Activated gamma-delta T cell treated with anti-CD3 and anti-CD28 coated beads, Interleukin-2, amount 50 U/mL, for 16 hours (primary cell): ENCODE data around the gene RNLS.

Experiments used
- DNase-seq: peaks from one replicate; pipeline ENCODE4 v3.0.0-alpha.2; 2020; ENCODE audit warnings: low read depth

Gene RNLS

DNA sequence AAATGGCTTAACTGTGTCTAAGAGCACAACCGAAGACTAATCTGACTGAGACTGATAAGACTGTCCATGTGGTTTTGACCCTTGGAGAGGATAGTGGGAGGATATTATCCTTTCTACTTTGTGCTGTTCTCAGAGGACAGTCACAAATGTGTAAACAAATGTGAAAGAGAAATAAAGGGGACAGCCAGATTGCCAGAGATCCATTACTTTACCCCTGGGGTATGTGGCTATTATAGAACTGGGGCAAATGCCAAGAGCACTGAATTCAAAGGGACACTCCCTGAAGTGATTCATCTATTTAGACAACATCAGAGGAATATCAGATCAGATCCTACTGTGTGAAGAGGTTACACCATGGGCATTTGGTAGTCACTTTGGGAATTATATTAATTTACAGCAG lies 154.7 kb downstream of the RNLS start:
- no peak for DNase-seq

DNA sequence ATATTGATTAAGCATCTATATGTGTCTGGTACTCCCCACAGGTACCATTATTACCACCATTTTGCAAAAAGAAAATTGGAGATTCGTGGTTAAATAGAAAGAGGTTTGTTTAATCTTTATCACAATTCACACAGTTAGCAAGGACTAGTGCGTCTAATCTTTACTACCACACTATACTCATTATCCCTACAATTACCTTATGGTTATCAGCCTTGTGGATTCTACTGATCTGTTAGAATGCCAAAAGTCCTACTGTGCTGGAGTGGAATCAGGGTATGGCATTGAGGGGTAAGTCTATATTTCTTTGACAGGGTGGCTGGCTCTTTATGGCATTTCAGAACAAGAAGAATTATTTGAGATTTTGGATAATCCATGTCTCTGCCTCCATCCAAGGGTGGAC lies 156.1 kb downstream of the RNLS start:
- no peak for DNase-seq

DNA sequence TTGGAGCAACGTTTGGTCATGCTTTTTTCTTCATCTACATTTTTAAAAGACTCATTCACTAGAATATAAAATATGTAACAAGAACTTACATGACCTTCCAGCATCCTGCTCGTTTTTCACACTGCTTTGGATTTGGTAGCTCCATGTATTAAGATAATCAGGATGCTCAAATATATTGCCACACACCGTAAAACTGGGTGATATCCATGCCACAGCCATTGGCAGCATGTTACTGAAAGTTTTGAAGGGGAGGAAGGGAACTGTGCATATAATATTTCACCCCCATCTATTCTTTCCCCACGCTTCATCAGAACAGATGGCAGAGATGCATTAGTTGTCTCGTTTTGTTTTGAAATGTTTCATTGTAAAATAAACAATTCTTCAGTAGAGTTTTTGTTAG lies 158.2 kb downstream of the RNLS start:
- DNase-seq: no peak

DNA sequence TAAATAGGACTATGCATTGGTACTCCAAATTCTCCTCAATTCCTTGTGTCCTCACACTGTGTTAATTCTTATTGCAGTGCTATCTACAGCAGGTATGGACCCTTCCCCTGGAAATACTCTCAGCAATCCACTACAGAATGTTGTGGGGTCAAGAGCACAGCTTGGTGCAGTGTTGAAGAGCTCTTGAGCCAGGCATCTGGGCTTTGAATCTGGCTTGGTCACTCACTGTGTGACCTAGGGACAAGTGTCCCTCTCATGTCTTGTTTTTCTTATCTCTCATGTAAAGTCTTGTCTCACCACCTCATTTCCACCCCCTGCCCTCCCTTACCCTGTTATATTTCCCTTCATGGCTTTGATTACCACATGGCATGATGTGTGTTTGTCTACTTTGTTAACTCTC lies 159.4 kb downstream of the RNLS start:
- DNase-seq: no peak

DNA sequence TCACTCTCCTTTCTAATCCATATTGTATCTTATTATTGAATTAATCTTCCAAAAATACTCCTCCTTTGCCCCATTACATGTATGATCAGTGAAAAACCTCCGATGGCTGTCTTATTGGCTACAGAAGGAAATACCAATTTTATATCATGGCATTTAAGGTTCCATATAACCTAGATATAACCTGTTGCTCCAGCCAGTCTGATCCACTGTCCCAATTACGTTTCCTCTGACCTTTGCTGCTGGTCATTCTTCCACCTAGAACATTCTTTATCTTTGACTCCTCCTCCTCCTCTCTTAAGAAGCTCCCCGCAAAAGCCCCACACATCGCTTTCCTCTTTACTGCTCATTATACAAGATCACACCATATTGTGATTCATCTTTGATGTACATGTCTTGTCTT lies 161.5 kb downstream of the RNLS start:
- DNase-seq: no peak

DNA sequence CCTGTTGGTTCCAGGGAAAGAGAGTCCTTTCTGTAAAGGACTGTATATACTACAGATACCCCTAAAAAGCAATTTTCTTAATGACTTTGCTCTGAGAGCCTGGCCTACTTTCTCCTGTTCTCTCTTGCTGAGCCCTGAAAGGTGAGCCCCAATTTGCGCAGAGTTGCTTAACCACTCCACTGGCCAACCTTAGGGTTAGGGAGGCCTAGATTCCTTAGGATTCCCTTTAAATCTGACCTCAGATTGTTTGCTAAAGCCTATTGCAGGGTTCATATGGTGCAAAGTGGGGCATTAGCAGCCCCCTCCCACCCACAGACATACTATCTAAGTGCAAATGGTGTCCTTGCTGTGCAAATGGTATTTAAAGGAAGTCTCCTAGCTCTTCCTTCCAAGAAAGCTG lies 164.2 kb downstream of the RNLS start:
- no peak for DNase-seq

DNA sequence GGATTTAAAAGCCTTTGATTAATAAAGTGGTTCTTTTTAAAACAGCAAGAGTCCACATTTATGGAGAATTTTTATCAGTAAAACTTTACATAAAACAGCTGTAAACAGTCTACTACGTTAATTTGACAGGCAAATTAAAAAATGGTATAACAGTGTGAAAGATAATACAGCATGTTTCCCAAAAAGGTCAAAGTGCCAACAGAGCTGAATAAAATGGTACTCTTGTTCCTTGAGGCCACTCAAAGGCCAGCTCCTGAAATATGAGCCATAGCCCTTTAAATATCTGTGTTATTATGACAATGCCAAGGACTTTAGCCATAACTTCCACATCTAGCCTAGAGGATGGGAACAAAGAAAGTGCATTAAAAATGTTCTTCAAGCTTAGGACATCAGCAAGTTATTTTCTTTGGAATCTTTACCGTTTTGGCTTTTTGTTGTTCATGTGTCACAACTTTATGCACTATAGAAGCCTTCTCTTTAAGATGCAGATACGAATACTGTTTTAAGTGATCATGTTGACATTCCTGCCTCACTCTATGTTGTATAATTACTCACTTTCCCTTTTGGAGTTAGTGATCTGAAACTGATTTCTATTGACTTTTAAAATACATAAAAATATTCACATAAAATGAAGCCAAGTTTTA lies 165.6 kb downstream of the RNLS start:
- DNase-seq: no peak

DNA sequence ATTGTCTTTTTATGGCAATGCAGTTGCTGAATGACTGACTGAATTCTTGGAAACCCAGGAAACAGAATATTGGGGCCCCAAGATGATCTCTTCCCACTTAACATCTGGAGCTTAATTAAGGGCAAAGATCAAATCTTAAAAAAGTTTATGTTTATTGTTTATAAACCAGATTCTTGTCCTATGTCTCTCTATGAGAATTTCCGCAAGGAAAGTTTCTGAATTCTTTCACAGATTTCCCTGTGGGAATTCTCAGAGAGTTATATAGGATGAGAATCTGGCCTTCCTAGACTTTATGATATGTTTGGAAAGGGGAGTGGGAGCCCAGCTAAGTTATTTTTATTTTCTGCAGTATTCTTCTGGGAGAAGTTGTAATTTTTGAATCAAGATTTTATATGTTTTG lies 166.3 kb downstream of the RNLS start:
- no peak for DNase-seq

DNA sequence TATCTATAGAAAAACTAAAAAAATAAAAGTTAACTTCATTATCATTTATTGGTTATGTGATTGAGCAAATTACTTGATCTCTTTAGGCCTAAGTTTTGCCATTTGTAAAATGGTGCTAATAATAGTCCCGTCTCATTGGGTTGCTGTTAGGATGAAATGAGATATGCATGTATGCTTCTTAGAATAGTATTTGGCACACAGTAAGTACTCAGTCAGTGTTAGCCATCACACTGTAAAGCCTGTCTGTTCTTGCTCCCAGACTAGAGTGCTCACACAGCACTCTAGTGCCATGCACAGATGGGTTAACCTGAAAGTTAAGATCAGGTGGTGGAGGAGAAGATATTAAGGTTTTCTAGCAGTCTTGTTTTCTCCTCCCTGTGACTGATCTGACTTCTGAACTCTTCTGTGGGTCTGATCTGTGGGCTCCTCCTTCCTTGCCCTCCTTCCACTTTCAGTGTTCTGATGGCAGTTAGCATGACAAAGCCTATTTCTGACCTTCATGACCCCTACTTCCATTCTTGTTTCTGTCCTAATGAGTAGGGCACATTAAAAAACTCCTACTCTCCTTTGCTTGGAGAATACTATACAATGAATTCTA lies 167.5 kb downstream of the RNLS start:
- DNase-seq: no peak

DNA sequence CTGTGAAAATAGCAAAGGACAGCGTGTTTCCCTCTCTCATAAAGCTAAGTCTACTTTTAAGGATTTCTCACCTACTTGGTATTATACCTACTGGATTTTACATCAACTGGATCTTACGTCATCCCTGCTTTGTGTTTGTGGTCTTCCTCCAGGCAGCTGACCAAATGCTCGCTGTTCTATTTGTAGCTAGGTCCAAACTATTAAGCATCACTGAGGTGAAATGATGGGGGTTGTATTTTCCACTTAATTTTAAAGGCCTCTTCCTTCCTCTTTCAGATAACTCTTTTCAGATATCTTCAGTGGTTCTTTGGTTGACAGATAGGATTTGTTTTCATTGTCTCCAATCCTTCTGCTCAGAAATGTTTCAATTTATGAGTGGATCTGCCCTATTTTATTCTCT lies 169.7 kb downstream of the RNLS start:
- no peak for DNase-seq

DNA sequence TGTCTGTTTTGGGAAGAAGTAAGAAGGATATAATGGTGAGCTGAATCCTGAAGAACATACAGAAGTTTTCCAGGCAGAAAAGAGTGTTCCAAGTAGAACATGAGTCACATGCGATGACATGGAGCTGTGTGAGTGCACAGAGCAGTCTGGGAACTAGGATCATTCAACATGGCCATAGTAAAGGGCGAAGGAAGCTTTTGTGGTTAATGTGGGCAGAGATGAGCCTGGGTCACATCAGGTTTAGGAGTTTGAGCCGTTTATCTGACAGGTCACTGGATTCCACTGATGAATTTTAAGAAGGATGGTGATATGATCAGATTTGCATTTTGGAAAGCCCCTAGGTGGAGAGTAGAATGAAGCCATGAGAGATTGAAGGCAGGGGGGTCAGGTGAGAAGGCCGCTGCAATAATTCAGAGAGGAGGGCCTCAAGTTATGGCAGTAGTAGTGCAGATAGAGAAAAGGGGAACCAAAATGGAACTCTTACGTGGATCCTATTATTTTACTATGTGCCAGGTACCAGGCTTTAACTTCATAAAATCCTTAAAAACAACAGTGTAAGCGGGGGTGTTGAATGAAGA lies 171.3 kb downstream of the RNLS start:
- no peak for DNase-seq

DNA sequence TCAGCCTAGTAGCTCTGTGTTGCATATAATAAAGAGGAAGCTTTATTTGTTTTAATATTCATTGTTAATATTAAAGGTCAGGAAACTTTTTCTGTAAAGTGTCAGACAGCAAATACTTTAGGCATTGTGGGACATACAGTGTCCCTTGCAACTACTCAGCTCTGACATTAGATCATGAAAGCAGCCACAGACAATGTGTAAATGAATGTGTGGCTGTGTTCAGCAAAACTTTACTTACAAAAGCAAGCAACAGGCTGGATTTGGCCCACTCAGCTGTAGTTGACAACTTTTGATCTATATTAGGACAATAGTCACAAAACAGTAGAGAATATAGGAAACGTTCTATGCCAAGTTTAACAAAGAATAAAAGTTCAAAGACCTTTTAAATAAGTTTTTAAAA lies 173.3 kb downstream of the RNLS start:
- no peak for DNase-seq

DNA sequence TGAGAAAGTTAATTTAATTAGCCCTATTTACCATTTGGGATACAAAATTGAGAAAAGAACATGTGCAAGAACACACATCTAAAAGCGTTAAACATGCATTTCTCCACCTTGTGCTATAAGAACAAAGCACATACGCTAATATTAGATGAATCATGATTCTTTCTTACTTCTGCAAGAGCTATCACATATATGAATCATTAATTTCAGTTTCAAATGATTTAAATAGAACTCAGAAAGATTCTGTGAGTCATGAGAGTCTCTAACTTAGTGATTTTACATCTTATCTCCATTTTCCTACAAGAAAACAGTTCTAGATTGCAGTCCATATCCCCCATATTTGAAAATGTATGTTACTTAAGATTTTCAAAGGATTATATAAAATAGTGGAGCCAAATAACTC lies 173.9 kb downstream of the RNLS start:
- no peak for DNase-seq

DNA sequence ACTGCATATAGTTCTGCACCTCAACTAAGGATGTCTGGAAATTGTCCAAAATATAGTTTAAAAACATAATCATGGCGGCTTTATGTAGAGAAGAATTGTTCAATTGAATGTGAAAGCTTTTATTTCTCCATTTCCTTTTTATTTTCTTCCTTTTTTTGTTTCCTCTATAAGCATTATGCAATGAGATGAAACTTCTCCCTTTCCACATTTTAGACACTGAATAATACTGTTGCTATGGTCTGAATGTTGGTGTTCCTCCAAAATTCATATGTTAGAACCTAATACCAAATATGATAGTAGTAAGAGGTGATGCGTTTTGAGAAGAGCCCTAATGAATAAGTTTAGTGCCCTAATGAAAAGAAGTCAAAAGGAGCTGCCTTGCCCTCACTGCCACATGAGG lies 175.0 kb downstream of the RNLS start:
- no peak for DNase-seq

DNA sequence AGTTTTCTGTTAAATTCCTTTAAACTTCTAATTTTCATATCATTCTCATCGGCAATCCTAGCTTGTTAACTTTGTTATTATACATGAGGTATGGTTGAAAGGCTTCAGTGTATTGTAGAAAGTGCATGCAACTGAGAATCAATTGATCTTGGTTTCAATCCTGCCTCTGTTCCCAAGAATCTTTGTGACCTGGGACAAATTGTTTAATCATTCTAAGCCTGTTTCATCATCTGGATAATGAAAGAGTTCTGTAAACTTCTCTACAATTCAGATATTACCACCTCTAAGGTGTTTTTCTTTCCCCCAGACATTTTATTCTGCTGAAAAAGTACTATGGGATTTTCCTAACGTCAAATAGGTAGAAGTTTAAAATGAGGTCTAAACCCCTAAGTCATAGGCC lies 179.0 kb downstream of the RNLS start:
- DNase-seq: no peak

DNA sequence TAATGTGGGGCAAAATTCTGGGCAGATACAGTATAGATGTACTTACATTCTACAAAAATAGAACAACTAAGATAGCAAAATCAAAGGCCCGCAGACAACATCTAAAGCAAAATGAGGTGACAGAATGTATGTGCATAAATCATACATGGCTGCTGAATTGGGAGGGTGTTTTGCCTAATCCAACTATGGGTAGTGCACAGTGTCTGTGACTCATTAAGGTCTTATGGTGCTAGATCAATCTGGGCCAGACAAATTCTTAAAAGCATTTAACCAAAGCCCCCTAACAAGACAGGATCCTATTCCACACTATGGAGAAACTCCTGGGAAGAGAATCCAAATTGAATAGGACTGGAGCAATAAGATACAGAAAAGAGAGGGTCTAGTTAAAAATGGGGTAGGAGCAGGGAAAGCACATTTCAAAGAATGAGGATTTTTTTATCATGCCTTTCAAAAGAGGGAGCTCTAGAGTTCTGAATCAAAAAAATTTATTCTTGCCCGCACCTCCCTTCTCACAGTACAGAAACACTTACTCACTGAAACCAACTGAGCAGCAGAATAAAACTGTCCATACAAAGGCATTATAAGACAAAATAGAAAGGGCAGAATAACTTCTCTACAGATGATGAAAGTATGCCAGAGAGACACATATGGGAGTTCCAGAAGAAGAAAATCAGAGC lies 181.3 kb downstream of the RNLS start:
- DNase-seq: no peak

DNA sequence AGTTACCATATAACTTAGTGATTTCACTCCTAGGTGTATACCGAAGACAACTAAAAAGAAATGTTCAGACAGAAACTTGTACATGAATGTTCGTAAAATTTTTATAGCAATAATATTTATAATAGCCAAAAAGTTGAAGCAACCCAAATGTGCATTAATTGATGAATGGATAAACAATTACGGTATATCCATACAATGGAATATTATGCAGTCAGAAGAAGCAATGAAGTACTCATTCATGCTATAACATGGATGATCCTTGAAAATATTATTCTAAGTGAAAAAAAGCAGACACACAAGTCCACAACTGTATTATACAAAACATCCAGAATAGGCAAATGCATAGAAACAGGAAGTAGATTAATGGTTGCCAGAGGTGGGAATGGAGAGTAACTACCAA lies 183.9 kb downstream of the RNLS start:
- no peak for DNase-seq

DNA sequence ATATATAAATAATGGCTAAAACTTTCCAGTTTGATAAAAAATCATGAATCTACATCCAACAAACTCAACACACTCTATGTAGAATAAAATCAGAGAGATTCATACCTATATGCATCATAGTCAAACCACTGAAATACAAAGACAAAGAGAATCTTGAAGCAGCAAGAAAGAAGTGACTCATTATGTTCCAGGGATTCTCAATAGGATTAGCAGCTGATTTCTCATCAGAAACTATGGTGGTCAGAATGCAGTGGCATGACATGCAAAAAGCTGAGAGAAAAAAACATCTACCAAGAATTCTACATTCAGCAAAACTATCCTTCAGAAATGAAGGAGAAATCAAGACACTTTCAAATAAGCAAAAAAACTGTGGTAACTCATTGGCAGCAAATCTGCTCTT lies 187.4 kb downstream of the RNLS start:
- no peak for DNase-seq

DNA sequence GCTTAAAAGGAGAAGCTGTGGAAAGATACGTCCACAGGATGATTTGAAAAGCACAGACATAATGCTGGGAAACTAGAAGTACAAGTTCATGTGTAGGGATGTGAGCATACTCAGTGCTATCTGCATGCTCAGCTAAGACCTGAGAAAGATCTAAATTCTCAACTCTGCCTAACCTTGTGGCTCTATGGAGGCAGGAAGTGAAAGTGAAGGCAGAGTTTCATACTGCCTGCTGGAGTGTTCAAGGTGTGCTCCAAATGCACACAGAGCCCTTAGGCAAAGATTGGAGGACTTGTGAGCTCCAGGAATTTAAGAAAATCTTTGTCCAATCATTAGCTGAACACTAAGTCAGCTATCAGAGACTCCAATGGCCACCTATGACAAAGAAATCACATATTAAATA lies 190.9 kb downstream of the RNLS start:
- no peak for DNase-seq

DNA sequence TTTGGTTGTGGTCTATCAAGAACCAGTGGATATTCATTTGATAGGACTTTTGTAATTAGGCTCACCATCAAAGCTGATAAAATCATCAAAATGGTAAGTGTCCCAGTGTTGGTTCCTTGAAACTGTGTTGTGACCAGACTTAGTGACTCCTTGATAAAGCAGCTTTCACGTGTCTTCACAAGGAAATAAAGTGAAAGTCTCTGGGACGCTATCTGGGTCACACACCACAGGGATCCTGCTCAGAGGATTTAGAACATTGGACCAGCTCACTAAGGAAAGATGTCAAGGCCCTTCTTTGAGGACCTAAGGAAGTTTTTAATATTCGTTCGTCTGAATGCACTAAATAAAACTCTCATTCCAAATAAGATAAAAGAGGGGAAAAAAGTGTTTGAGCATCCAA lies 193.1 kb downstream of the RNLS start:
- no peak for DNase-seq

DNA sequence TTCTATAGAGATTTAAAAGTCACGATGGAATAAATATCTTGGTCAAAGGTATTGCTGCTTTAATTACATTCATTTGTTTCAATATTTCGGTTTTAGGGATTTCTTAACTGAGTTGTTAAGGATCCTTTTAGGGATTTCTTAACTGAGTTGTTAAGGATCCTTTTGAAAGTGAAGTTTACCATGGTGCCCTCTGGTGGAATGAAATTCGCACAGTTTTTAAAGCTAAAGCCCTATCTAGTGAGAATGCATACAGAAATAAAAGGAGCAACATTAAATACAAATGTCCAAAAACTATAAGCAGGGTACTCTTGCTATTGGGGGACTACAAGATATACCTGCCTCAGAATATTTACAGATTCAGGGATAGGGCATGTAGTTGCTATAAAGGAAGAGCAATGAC lies 193.7 kb downstream of the RNLS start:
- no peak for DNase-seq

DNA sequence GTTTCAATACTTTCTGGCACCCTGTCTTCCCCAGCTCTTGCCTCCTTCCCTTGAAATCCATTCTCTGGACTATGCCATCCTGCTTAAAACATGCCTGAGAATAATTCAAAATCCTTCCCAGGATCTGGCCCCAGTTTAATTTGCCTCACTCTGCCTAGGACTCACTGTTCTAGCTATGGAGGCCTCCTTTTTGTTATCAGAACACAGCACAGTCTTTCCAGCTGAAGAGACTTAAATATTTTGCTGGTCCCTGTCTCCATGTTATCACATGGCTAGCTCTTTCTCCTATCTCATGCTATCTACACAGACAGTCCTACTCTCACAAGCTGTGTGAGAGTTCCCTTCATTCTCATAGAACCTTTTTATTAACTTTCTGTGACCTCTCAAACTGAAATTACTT lies 194.8 kb downstream of the RNLS start:
- DNase-seq: no peak
